Hepatocyte (in vitro differentiated cells): ENCODE data around the gene MAP3K5. TPM values are rescaled to one million over a fixed set of nuclear protein-coding genes. Genes with fewer than 3 reads are reported as not detected.
A peak's percentile ranks its signal among the peaks of the same experiment; 100 is the strongest.
"Not testable (repeated sequence)": the region's sequence is repeated elsewhere in the genome, so short reads cannot be mapped to it uniquely, and the experiment has no call there.

ENCODE experiments used
- DNase-seq: peaks from one replicate; pipeline ENCODE4 v3.0.0-alpha.2; 2016; ENCODE audit warnings: low spot score
- H2AFZ ChIP-seq: fragments of 200-600 bp; sonication (generic); 2 replicates; pipeline ENCODE4 v1.6.0; 2016; ENCODE audit warnings: antibody characterized with exemption, mild to moderate bottlenecking
- H3K27ac ChIP-seq: fragments of 200-600 bp; sonication (generic); 2 replicates; pipeline ENCODE4 v1.5.1; 2016; ENCODE audit warnings: mild to moderate bottlenecking
- H3K27me3 ChIP-seq: fragments of 200-600 bp; sonication (generic); 2 replicates; pipeline ENCODE4 v1.6.1; 2016
- H3K36me3 ChIP-seq: fragments of 200-600 bp; sonication (generic); replicated peaks from 2 replicates; pipeline ENCODE4 v1.5.1; 2016; ENCODE audit warnings: low read depth; ENCODE audit not compliant: insufficient read depth
- H3K4me1 ChIP-seq: fragments of 200-600 bp; sonication (generic); 2 replicates; pipeline ENCODE4 v1.5.1; 2016; ENCODE audit warnings: mild to moderate bottlenecking, moderate library complexity; ENCODE audit not compliant: insufficient read depth
- H3K4me2 ChIP-seq: fragments of 200-600 bp; sonication (generic); 2 replicates; pipeline ENCODE4 v1.6.0; 2016
- H3K4me3 ChIP-seq: fragments of 200-600 bp; sonication (generic); 2 replicates; pipeline ENCODE4 v1.5.1; 2016; ENCODE audit warnings: mild to moderate bottlenecking
- H3K79me2 ChIP-seq: fragments of 200-600 bp; sonication (generic); 2 replicates; pipeline ENCODE4 v1.6.0; 2017; ENCODE audit warnings: mild to moderate bottlenecking
- H3K9me2 ChIP-seq: fragments of 200-600 bp; sonication (generic); replicated peaks from 2 replicates; pipeline ENCODE4 v1.6.0; 2017; ENCODE audit warnings: mild to moderate bottlenecking; ENCODE audit not compliant: insufficient read depth
- H3K9me3 ChIP-seq: fragments of 200-600 bp; sonication (generic); 2 replicates; pipeline ENCODE4 v1.5.1; 2016; ENCODE audit warnings: low read depth, mild to moderate bottlenecking
- H4K20me1 ChIP-seq: fragments of 200-600 bp; sonication (generic); 2 replicates; pipeline ENCODE4 v1.6.0; 2016; ENCODE audit warnings: mild to moderate bottlenecking; ENCODE audit not compliant: insufficient read depth, poor library complexity, severe bottlenecking
- EZH2 ChIP-seq: fragments of 200-600 bp; sonication (generic); IDR thresholded peaks from 2 replicates; pipeline ENCODE4 v1.6.1; 2016; ENCODE audit warnings: antibody characterized with exemption, mild to moderate bottlenecking, borderline replicate concordance
- EZH2phosphoT487 ChIP-seq: fragments of 200-600 bp; sonication (generic); IDR thresholded peaks from one replicate; pipeline ENCODE4 v1.6.1; 2018; ENCODE audit warnings: antibody characterized with exemption, mild to moderate bottlenecking, low read depth, moderate library complexity; ENCODE audit not compliant: unreplicated experiment, severe bottlenecking
- WGBS: methylation state at CpG from one replicate; pipeline ENCODE4 v1.1.6; 2016; ENCODE audit warnings: low lambda C conversion rate; ENCODE audit errors: missing lambda C conversion rate; 5-methylcytosine and 5-hydroxymethylcytosine counted together
- polyA plus RNA-seq: library from polyadenylated mRNA; unstranded; fragments of >200 nt; fragmentation: Nextera tagmentation; extraction: Ambion mirVana; gene quantifications from 2 replicates; pipeline ENCODE4 v1.2.1, GENCODE V29; 2016
- total RNA-seq: library from RNA; depleted of rRNA; stranded (reverse); fragments of >200 nt; gene quantifications from 2 replicates; pipeline ENCODE4 v1.2.3, GENCODE V29; 2014
- TF ChIP-seq, protein P1 (sequence below): fragments of 200-600 bp; sonication (generic); IDR thresholded peaks from 2 replicates; pipeline ENCODE4 v1.5.1; 2016; ENCODE audit warnings: antibody characterized with exemption, mild to moderate bottlenecking; ENCODE audit not compliant: poor library complexity

Gene MAP3K5
- total and polyA plus RNA-seq, 2 experiments from 2014 or later: 2.2 to 5.9 TPM

DNA sequence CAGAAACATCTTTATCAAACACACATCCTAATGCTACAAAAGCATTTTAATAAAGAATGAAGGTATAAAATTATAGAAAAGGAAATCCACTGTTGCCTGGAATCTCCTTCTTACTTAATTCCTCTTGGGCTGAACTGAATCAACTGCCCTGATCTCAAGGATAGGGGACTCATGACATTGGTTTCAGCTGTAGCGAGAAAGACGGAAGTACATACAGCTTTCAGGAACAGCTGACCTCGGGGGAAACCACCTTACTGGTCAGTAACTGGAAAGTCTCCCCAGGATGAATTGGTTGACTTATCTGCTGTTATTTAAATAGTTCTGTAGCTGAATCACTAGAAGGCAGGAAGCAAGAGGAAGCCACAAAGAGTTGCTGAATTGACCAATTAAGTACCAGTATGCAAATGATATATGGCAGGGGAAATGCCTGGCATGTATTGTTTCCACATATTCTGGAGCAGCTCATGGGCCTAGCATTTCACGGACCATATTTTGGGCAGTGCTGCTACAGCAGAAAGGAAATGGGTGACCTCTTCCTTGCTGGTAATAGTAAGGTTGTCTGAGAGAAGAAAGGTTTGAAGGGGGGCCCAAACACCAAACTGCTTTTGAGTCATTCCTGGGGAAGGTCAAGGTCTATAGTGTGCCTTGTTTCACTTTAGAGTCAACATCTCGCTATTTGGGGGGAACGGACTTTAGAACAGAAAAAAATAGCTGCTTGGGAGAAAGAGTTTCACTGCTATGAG is 198.4 kb downstream of the MAP3K5 start:
- H3K4me3 ChIP-seq: no peak overlapping the region
- peak overlapping the region; percentile 41 for H3K27ac ChIP-seq
- 80% methylated on average over 6 of the region's 6 CpGs for WGBS
- no peaks in the 10 kb centered on the region for H3K36me3 ChIP-seq
- no peak overlapping the region for H2AFZ ChIP-seq
- H3K27me3 ChIP-seq: no peaks in the 10 kb centered on the region
- no peak overlapping the region for H3K4me2 ChIP-seq
- TF ChIP-seq EZH2: no peak
- TF ChIP-seq, protein P1, sequence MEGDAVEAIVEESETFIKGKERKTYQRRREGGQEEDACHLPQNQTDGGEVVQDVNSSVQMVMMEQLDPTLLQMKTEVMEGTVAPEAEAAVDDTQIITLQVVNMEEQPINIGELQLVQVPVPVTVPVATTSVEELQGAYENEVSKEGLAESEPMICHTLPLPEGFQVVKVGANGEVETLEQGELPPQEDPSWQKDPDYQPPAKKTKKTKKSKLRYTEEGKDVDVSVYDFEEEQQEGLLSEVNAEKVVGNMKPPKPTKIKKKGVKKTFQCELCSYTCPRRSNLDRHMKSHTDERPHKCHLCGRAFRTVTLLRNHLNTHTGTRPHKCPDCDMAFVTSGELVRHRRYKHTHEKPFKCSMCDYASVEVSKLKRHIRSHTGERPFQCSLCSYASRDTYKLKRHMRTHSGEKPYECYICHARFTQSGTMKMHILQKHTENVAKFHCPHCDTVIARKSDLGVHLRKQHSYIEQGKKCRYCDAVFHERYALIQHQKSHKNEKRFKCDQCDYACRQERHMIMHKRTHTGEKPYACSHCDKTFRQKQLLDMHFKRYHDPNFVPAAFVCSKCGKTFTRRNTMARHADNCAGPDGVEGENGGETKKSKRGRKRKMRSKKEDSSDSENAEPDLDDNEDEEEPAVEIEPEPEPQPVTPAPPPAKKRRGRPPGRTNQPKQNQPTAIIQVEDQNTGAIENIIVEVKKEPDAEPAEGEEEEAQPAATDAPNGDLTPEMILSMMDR: no peak
- no peak for TF ChIP-seq EZH2phosphoT487
- DNase-seq: peak; percentile 39
- H3K9me2 ChIP-seq: no peaks in the 10 kb centered on the region
- no peaks in the 10 kb centered on the region for H3K79me2 ChIP-seq
- no peaks in the 10 kb centered on the region for H3K9me3 ChIP-seq
- no peaks in the 10 kb centered on the region for H4K20me1 ChIP-seq
- no peaks in the 10 kb centered on the region for H3K4me1 ChIP-seq

DNA sequence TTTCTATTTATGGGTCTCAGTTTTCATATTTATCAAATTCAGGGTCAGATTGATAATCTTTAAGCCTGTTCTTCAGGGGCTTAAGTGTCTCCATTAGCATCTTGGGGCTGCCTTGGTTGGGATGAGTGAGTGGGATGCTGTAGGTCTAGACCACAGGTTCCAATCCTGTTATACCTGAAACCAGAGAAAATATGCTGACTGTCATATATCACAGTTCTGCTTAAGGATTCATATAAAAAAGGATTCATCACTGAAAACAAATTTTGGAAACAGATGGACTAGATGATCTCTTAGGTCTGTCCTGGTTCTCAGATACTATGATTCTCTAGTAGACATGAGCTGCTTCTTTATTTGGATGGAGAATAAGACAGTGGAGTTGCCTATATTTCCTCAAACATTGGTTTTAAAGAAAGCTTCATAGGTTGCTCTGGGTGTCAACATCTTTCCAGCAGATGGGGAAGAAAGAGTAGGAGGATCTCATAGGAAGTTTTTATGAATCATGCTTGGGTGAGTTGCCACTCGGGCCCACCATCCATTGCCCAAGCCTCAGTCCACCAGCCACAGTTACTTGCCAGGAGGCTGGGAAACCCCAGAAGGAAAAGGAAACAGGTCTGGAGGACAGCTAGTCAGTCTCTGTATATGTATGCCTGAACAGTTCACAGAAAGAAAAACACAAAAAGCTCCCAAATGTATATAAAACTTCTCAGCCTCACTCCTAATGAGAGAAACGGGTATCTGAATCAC is 199.2 kb downstream of the MAP3K5 start:
- Histone ChIP-seq H3K4me1 (no peaks in the 10 kb centered on the region), H4K20me1 (no peaks in the 10 kb centered on the region), H3K79me2 (no peaks in the 10 kb centered on the region), H3K27me3 (no peaks in the 10 kb centered on the region), H3K36me3 (no peaks in the 10 kb centered on the region), H2AFZ (no peak overlapping the region), H3K9me2 (no peaks in the 10 kb centered on the region), H3K4me3 (no peak overlapping the region), H3K9me3 (no peaks in the 10 kb centered on the region), H3K4me2 (no peak overlapping the region), H3K27ac (peak overlapping the region; percentile 41)
- DNase-seq: no peak
- TF ChIP-seq, protein P1: no peak
- TF ChIP-seq EZH2 (no peak), EZH2phosphoT487 (no peak)
- 96% methylated on average over 2 of the region's 2 CpGs for WGBS

DNA sequence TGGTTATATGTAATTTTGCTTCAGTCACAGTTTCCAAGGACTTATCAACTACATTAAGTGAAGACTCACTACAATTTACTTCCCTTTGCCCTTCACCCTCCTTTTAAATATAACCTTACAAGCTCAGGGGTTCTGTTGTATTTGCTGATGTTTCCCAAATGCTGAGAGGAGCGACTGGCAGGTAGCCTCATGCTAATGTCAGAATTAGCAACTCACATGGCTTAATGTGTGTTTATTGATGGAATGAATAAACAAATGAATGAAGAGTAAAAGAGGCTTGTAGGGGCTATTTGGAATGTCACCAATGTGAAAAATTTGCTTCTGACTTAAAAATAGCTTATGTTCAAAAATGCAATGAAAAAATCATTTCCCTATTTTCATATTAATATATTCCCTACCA is 200.7 kb downstream of the MAP3K5 start:
- Histone ChIP-seq H3K4me3 (no peak overlapping the region), H4K20me1 (no peaks in the 10 kb centered on the region), H3K27ac (no peak overlapping the region), H3K4me1 (no peaks in the 10 kb centered on the region), H3K9me3 (no peaks in the 10 kb centered on the region), H3K9me2 (no peaks in the 10 kb centered on the region), H3K79me2 (no peaks in the 10 kb centered on the region), H3K4me2 (no peak overlapping the region), H3K36me3 (no peaks in the 10 kb centered on the region), H3K27me3 (no peaks in the 10 kb centered on the region), H2AFZ (no peak overlapping the region)
- TF ChIP-seq EZH2 (no peak), EZH2phosphoT487 (no peak)
- TF ChIP-seq, protein P1: no peak
- WGBS: 91% methylated on average over 1 of the region's 1 CpG
- DNase-seq: no peak

DNA sequence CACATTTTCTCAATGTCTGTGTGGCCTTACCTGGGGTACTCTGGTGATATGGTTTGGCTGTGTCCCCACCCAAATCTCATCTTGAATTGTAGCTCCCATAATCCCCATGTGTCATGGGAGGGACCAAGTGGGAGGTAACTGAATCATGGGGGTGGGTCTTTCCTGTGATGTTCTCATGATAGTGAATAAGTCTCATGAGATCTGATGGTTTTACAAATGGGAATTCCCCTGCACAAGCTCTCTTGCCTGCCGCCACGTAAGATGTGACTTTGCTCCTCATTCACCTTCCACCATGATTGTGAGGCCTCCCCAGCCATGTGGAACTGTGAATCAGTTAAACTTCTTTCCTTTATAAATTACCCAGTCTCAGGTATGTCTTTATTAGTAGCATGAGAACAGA is 201.4 kb downstream of the MAP3K5 start:
- H3K4me3 ChIP-seq, DNase-seq, H4K20me1 ChIP-seq, H2AFZ ChIP-seq, H3K79me2 ChIP-seq, H3K27ac ChIP-seq, H3K9me3 ChIP-seq, H3K4me2 ChIP-seq, H3K36me3 ChIP-seq, H3K9me2 ChIP-seq, H3K4me1 ChIP-seq, H3K27me3 ChIP-seq: not testable (repeated sequence)
- 97% methylated on average over 2 of the region's 2 CpGs for WGBS
